ENCODE results near the gene NACAD.

DNA sequence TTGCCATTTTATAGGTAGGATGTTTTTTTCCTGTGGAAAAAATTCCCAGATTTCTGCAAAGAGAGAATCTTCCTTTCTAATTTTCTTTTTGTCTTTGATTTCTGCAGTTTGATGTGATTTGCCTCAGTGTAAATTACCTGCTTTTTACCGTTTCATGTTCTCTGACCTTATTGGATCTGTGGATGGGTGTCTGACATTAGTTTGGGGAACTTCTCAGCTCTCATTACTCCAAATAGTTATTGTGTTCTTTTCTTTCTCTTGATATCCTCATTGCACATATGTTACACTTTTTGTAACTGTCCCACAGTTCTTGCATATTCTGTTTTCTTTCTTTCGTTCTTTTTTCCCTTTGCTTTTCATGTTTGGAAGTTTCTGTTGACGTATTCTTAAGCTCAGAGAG is 28.5 kb downstream of the NACAD start:
- TF ChIP-seq CTCF (IDR thresholded peaks at IDR 0.05; ENCODE audit: poor library complexity), result no peak
- no peak for TF ChIP-seq EZH2 (IDR thresholded peaks at IDR 0.05; ENCODE audit: borderline replicate concordance)
- TF ChIP-seq EZH2phosphoT487 (IDR thresholded peaks at IDR 0.05; ENCODE audit: low read depth, severe bottlenecking, unreplicated experiment), result no peak
